Dedifferentiated amniotic fluid mesenchymal stem cell (primary cell): ENCODE data around the gene CAMSAP1.

Experiments
- DNase-seq: peaks from one replicate; pipeline ENCODE4 v3.0.0-alpha.2; 2016; ENCODE audit errors: extremely low spot score

Gene CAMSAP1

GRCh38 chr9:135758870-135759269 is 148.5 kb downstream of the CAMSAP1 start:
- DNase-seq = no peak
